ENCODE data around the gene COX7A1.
"Not testable (repeated sequence)": the region's sequence is repeated elsewhere in the genome, so short reads cannot be mapped to it uniquely, and the experiment has no call there.

Gene COX7A1

GRCh38 chr19:36141039-36141927 lies 11.0 kb downstream of the COX7A1 start:
- DNase-seq: peak; percentile 84

DNA sequence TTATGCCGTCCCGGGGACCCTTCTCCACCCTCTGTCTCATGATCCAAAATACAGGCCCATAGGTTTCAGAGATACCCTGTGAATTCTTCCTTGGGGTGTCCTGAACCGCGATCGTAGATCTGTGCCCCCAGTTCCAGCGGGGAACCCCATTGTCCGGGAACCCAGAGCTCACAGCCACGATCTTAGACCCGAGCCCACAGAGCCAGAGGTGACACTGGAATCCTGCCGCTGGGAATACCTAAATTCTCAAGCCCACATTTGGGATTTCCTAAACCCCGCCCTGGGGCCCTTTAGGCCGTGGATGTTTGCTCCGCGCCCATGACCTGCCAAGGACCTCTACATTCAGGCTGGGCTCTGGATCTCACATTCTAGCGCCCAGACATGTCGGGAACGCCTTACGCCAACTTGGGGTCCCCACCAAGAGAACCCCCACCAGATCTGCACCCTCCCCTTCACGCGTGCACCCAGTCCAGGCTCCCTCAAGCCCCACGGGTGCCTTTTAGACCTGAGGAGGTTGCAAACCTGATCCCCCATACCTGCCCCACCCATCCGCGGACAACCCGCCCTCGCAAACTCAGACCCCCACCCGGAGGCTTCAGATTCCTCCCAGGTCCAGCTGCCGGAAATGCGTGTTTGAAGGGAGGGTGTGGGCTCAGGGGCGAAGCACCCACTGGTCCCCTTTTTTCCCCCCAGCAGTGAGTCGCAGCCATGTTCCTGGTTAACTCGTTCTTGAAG lies 11.8 kb downstream of the COX7A1 start:
- peak; percentile 40 for DNase-seq

GRCh38 chr19:36139473-36140303 lies 12.6 kb downstream of the COX7A1 start, which contains the start of gene CAPNS1:
CAPNS1 (plus strand) TSS chr19:36140066; CDS start chr19:36141012, 946 bp downstream.
- DNase-seq: peak; percentile 85

GRCh38 chr19:36139120-36139472 lies 13.2 kb downstream of the COX7A1 start:
- DNase-seq: no peak

DNA sequence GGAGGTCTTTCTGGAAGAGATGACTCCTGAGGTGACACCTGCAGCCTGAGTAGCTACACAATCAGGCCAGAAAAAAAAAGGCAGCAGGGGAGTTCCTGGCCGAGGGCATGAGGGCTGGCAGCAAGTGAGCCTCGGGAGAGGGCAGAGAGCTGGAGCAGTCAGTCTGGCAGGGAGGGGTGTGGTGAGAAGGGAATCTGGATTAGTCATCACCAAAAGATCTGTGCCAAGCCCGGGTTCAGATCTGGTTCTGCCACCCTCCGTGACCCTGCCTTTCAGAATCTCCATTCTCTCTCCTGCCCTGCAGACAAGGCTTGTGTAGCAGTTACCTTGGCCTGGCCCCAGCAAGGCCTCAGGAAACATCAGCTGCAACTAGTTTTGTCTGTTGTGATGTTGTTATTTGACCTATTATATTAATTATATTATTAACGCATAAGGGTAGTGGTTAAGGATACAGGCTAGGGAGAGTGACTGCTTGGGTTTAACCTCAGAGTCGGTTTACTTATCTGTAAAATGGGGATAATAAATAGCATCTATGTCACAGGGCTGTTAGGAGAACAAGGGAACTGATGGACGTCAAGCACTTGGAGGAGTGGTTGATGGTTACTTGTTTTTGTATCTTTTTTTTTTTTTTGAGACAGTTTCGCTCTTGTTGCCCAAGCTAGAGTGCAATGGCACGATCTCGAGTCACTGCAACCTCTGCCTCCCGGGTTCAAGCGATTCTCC lies 15.1 kb downstream of the COX7A1 start:
- DNase-seq: no peak

DNA sequence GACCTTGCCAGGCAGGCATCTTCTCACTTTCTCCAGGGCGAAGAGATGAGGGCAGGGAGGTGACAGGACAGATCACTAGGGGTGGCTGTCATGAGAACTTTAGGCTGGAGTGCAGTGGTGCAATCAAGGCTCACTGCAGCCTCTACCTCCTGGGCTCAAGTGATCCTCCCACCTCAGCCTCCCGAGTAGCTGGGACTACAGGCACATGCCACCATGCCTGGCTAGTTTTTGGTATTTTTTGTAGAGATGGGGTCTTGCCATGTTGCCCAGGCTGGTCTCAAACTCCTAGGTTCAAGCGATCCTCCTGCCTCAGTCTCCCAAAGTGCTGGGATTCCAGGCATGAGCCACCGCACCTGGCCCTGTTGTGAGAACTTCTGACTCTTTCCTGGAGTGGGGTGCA lies 17.4 kb downstream of the COX7A1 start:
- not testable (repeated sequence) for DNase-seq

- peak; percentile 20 for DNase-seq
These were observed 21.0 kb downstream of the COX7A1 start for GRCh38 chr19:36131221-36131620.

DNA sequence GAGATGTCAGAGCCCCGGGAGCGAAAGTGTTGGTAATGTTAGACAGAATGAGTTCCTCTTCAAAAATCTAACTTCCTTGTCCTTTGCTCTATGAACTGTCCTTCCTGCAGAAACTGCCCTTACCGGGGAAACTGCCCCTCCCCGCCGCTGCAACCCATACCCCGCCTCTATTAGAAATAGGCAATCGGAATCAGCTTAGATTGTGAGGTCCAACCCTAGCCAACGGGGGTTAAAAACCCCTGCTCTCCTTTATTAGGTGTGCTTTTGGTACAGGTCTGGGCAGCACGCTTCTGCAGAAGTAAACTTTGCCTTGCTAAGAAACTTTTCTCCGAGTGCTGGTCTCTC lies 23.9 kb downstream of the COX7A1 start:
- no peak for DNase-seq

DNA sequence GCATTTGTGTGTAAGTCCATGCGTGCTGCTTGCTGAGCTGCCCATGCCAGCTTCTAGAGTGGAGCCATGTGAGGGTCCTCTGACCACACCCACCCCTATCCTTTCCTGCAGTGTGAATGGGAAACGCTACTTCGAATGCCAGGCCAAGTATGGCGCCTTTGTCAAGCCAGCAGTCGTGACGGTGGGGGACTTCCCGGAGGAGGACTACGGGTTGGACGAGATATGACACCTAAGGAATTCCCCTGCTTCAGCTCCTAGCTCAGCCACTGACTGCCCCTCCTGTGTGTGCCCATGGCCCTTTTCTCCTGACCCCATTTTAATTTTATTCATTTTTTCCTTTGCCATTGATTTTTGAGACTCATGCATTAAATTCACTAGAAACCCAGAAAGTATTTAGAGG lies 26.7 kb downstream of the COX7A1 start:
- no peak for DNase-seq

DNA sequence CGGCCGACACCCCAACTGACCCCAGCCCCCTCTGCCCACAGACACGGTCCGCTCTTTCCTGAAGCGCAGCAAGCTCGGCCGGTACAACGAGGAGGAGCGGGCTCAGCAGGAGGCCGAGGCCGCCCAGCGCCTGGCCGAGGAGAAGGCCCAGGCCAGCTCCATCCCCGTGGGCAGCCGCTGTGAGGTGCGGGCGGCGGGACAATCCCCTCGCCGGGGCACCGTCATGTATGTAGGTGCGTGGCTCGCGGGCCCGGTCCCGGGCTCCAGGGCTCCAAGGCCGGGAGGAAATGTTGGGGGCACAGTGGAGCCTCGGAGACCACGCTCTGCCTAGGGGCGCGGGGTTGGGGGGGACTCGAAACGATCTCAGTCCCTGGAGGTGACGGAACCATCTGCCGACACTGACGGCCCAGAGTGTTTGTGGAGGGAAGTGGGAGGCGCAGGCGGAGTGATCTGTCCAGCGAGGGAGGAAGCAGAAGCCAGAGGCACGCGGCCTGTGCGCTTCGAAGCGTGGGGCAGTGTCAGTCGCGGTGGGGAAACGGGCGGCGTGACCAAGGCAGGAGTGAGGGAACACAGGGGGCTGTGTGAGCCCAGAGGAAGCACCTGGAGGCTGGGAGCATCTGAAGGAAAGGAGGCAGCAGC lies 30.6 kb downstream of the COX7A1 start:
- DNase-seq: no peak

GRCh38 chr19:36120984-36121358 lies 31.3 kb downstream of the COX7A1 start:
- DNase-seq: no peak

DNA sequence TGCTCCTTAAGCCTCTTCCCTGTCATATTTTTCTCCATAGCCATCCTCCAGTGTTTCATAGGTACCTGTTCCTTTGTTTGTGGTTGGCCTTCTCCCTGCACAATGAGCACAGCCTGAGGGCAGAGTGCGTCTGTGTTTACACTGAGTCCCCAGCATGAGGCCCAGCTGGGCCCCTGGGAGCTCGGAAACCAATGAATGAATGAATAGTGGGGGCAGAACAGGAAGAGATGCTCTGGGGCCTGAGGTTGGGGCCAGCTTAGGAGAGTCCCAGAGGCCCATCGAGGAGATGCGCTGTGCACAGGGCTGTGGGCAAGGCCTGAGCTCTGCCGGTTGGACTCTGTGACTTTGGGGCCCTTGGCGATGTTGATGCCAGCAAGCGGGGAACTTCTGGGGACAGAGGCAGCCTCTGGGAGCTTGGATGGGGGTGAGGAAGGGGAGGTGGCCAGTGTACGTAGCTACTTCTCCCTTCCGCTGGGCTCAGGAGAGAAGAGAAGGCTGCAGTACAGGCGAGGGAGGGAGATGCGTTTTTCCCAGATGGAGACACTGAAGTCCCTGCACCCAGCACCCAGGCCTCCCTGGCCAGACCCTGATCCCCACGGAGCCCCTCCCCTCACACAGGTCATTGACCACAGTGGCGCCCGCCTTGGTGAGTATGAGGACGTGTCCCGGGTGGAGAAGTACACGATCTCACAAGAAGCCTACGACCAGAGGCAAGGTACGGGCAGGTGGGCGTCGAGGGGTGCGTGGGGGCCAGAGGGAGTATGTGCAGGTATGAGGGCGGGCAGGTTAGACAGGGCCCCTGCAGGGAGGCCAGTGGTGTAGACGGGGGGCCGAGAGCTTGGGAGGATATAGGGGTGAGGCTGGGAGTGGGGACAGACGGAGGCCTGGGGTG lies 31.9 kb downstream of the COX7A1 start:
- DNase-seq: no peak

GRCh38 chr19:36116344-36116637 lies 36.0 kb downstream of the COX7A1 start:
- DNase-seq: no peak

- peak; percentile 2 for DNase-seq
These were observed 36.5 kb downstream of the COX7A1 start, which contains the start of gene TBCB for GRCh38 chr19:36115453-36116343. TBCB (plus strand) TSS chr19:36115468; CDS start chr19:36115561, 93 bp downstream.

DNA sequence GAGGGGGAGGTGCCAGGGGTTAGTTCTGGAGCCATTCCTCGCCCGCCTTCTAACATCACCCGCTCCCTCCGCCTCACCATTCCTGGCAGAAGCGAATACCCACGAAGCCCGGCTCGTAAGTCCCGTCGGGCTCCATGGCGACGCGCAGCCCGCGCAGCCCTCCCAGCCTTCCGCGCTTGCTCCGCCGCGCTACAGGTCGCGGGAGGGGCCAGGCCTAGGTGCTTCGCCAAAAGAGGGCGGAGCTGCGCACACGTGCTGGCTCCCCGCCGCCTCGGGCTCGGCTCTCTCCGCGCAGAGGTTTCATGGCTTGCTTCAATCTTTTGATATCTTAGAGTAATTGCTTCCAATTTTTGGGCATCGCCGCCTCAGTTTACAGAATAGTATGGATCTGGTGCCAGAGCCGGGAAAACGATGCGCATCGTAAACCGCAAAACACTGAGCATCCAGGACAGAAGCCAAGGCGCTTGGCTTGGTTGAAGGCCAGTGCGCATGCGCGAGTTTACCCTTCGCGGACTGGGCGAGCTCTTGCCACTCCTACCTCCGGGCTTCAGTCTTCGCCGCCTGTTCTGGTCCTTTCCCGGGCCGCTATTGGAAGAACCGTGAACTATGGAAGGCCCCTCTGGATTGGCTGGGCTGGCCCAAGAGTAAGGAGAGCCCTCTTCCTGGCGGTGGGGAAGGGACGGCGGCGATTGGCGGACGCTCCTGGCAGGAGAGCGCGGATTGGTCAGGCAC lies 37.4 kb downstream of the COX7A1 start, which contains the start of gene POLR2I:
Gene POLR2I (minus strand): TSS at position 155 of the 732 bp plus-strand sequence. CDS start 19 bp downstream, at position 136.
- peak; percentile 97 for DNase-seq

DNA sequence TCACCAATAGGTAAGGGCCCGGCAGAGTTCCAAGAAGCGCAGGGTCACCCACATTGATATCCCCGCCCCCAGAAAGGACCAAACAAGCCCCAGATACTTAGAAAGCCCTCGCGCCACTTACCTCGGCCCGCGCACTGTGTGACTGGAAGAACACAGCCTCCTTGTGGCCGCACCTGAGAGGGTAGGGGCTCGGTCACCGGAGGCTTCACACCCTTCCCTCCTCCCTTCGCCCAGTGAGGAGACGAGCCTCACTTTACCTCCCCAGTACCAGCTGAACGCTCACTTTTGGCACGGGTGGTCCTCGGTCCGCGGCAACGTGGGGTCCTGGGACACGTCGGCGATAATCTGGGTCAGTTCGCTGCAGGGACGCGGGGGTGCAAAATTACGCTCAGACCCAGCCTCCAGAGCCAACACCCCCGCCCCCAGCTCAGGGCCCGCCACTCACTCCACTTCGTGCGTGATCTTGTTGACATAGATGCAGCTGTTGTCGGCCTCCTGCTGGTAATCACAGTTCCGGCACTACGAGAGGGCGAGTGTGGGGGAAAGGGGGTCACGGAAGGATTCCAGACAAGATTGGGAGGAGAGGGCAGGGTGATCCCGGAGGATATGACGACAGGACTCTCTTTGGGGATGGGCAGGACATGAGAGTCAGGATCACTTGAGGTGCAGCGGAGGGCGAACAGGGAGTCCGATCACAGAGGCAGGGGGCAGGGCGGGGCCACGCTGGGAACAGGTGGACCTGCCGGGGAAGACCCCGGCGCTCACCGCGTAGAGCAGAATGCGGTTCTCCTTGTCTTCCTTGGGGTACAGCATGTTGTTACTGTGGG lies 38.1 kb downstream of the COX7A1 start:
- no peak for DNase-seq

DNA sequence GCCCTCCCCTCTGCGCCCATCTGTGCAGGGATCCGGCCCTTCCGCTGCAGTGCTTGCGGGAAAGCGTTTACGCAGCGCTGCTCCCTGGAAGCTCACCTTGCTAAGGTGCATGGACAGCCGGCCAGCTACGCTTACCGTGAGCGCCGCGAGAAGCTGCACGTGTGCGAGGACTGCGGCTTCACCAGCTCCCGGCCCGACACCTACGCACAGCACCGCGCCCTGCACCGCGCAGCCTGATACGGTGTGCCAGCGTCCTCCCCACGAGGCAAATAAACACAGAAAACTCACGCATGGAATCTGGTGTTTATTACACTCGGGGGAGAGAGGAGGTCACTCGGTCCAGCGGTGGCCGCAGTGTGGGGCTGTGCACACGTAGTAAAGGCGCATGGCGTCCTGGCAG lies 38.8 kb downstream of the COX7A1 start:
- no peak for DNase-seq

DNA sequence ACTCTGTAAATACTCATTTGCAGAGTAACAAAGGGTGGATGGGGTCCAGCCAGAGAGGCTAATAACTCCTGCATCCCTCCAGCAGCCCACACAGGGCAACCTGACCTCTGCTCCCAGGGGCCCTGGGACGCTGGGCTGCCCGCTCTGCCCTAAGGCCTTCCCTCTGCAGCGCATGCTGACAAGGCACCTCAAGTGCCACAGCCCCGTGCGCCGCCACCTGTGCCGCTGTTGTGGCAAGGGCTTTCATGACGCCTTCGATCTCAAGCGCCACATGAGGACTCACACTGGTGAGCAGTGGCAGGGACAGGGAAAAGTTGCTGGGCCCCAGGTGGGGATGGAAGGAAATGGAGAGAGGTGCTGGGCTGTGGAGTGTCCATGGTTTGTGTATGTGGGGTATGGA lies 39.6 kb downstream of the COX7A1 start:
- no peak for DNase-seq
